ENCODE measurements around the gene DIDO1.

Gene DIDO1

DNA sequence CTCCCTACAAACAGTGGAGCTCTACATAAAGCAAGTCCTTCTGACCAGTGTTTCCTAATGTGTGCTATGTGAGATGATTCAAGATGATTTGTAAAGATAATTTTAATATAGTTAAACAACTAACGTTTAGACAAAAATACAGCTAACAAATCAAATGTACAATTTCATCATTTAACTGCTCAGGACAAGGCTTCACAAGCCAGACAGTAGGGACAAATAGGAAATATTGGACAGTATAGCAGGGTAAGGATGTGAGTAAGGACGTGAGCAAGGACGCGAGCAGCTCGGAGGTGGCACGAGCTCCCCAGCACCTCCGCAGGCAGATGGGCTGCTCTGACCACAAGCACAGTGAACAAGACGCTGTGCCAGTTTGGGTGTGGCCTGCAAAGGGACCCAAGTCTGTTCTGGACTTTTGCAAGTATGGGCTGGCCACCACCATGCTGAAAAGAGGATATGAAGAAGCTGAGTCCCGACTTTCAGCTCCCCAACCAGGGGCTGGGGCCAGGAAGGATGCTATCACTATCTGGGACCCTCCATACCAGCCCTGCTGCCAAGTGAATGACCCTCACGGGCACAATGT lies 14.5 kb downstream of the DIDO1 start:
- in situ Hi-C loops (cut with MboI; ENCODE audit: low sequenced_read_pairs): no loop called here

- in situ Hi-C loops (cut with MboI; ENCODE audit: low sequenced_read_pairs): no loop called here
These were observed 15.4 kb downstream of the DIDO1 start for GRCh38 chr20:62910777-62911497.

- in situ Hi-C loops (cut with MboI; ENCODE audit: low sequenced_read_pairs): no loop called here
These were observed 16.0 kb downstream of the DIDO1 start for GRCh38 chr20:62910217-62910766.

GRCh38 chr20:62908971-62909791 lies 17.1 kb downstream of the DIDO1 start:
- in situ Hi-C loops (cut with MboI; ENCODE audit: low sequenced_read_pairs): no loop called here

DNA sequence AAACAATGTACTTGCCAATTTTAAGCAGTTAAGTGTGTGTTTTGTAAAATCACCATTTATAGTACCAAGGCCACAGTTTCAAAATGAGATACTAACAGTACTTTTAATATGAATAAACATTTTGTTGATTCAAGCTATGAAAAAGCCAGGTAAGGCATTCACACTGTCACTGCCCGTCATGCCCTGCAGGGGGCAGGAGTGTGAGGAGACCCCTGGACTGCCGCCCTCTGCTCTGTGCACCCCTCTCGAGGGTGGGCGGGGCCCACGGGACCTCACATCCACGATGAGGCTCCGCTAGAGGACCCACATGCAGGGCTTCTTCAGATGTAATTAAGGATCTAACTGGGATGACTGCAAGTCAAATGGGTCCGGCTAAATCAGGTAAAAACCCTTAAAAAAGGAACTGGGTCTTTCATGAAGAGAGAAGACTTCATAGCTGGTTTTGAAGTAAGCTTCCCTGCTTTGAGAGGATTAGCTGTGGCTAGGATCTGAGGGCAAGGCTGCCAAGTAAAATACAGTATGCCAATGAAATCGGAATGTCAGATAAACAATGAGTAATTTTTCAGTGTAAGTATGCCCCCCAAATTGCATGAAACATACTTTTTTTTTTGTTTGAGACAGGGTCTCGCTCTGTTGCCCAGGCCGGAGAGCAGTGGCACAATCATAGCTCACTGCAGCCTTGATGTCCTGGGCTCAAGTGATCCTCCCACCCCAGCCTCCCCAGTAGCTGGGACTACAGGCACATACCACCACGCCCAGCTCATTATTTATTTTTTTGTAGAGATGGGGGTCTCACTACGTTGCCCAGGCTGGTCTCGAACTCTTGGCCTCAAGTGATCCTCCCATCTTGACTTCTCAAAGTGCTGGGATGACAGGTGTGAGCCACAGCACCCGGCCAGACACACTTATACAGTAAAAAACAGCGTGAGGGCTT lies 18.7 kb downstream of the DIDO1 start:
- in situ Hi-C loops (cut with MboI; ENCODE audit: low sequenced_read_pairs): no loop called here

GRCh38 chr20:62906647-62907375 lies 19.5 kb downstream of the DIDO1 start:
- in situ Hi-C loops (cut with MboI; ENCODE audit: low sequenced_read_pairs): no loop called here

- in situ Hi-C loops (cut with MboI; ENCODE audit: low sequenced_read_pairs): no loop called here
These were observed 20.1 kb downstream of the DIDO1 start for GRCh38 chr20:62906209-62906608.

DNA sequence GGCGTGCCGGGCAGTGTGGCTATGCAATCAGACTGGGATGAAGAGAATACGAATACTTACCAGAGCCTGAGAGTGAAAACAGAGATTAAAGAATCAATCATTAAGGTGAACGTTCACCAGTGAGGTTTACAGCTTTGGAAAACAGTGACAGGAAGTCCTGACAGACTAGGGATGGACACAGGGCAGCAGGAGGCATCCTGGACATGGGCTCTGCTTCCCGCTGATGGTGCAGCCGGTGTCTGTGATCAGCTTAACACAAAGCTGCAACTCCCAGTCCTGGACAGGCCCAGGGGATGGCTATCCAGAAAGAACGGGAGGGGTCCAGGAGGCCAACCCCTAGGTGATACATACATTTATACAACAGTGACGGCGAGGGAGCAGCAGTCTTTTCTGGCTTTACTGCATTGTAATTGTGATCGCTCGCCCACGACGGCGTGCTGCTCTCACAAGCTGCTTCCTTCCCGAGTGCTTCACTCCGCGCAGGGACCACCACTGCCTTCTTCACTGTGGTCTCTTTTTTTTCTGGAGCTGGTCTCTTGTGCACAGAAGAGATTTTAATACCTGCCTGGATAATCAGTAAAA lies 20.7 kb downstream of the DIDO1 start:
- in situ Hi-C loops (cut with MboI; ENCODE audit: low sequenced_read_pairs): no loop called here

- in situ Hi-C loops (cut with MboI; ENCODE audit: low sequenced_read_pairs): no loop called here
These were observed 23.2 kb downstream of the DIDO1 start for GRCh38 chr20:62902926-62903615.

DNA sequence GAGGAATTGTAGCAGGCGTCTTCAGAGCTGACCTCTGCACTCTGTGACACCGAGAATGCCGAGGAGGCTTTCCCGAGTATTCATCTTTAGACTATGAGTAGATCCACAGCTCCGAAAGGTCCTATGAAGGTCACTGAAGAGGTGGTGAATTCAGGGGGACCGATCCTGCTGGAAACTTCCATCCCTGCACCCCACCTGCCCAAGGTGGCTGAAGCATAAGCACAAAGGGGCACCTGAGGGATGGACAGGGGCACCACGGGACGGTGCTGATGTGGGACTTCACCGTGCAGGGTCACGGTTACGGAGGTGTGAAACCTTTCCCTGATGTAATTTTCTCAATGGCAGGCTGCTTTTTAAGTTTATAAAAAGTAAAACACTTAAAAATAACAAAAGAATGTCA lies 24.4 kb downstream of the DIDO1 start:
- in situ Hi-C loops (cut with MboI; ENCODE audit: low sequenced_read_pairs): no loop called here

GRCh38 chr20:62900692-62901584 lies 25.4 kb downstream of the DIDO1 start:
- in situ Hi-C loops (cut with MboI; ENCODE audit: low sequenced_read_pairs): no loop called here

DNA sequence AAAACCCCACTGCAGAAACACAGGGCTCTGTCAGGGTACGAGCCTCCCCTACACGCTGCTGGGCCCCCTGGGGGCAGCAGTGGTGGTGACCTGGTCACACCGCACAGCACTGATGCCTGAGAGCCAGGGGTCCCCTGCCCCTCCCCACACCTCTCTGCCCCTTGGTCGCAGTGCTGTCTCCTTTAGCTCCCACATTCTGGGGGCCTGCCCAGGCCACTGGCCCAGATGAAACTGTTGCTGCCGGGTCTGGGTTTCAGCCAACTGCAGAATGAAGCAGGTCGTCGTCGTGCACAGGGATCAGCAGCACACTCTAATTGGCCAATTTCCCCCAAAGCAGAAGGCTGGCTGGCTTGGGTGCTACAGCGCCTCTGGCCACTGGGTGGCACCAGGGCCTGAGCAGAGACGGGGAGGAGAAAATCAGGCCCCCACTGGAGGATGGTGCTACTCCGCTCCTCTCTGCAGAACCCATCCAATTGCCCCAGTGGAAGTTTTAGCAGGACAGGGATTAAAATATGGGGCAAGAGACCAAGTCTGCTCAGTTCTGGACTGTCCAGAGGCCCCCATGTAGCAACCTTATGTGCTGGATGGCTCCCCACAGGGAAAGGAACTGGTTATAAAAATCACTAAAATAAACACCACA lies 26.1 kb downstream of the DIDO1 start:
- in situ Hi-C loops (cut with MboI; ENCODE audit: low sequenced_read_pairs): no loop called here

DNA sequence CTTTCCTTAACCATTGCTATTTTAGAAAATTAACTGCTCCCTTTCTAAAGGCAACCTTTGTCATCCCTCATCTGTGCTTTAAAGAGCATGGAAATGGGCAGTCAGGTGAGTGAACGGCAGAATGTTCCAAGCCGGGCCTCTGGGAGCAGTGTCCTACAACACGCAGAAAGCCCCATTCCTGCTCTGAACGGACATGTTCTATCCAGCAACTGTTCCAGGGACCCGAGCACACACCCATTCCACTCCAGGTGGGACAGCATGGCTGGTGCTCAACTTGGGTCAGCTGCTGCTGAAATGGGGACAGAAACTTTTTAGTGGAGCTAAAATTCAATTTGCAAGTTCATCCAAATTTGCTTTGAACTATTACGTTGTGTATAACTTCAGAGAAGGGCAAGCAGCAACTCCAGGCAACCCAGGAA lies 26.7 kb downstream of the DIDO1 start:
- in situ Hi-C loops (cut with MboI; ENCODE audit: low sequenced_read_pairs): no loop called here

DNA sequence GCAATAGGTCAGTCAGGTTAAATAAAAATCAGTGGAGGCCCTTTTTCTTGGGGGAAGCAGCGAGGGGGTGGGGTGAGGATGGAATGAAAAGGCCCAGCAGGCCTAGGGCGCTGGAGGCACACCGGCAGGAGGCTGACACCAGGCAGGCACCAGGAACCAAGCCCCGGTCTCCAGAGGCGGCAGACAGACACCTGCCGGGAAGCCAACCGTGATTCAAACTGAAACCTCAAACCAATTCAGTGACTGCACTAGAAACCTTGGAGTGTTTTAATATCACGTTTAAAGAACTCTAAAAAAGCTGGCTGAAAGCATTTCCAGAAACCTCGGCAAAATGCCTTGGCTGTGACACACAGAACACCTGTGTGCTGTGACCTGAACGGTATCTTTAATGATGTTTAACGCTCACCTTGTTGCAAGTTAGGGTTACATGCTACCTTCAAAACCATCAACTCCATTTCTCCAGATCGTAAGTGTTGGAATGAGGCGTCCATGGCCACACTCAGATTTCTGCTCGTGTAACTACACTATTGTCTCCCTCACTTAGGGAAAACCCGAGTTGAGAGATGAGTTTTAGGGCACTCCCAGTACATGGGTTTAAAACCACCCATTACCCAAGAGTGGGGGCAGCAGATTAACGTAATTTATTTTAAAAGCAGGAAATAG lies 27.2 kb downstream of the DIDO1 start:
- in situ Hi-C loops (cut with MboI; ENCODE audit: low sequenced_read_pairs): no loop called here

DNA sequence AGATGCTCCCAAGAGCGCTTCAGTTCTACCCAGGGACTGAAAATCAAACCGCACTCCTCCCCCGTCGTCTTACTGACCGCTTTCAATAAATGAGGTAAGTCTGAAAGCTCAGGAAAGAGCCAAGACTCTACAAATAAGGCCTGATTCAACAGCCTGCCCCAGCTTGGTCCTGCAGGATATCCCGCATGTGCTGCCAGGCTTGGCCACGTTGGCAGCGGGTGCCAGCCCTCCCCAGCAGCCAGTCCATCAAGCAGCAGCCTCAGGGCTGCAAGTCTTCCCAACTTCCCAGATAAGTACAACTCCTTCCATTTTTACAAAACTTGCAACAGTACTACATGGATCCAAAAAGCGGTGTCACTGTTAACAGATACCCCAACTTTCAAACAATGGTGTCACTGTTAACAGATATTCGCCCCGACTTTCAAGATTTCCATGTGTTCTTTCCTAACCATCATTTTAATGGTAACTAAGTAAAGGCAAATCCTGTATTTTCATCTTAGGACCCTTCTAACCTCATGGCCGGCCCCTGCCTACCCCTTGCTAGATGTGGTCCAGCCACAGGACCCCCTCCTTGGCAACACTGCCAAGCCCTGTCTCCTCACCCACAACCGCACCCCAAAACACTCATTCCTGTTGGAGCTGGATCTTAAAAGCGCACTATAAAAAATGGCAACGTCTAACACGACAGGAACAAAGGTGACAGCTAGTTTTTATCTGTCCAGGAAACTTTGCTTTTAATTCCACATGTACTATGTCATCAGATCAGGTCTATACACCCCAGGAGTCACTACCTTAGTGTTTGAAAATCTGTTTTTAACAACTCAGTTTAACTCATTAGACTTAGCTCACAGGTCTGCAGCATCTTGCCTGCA lies 28.0 kb downstream of the DIDO1 start:
- in situ Hi-C loops (cut with MboI; ENCODE audit: low sequenced_read_pairs): no loop called here

DNA sequence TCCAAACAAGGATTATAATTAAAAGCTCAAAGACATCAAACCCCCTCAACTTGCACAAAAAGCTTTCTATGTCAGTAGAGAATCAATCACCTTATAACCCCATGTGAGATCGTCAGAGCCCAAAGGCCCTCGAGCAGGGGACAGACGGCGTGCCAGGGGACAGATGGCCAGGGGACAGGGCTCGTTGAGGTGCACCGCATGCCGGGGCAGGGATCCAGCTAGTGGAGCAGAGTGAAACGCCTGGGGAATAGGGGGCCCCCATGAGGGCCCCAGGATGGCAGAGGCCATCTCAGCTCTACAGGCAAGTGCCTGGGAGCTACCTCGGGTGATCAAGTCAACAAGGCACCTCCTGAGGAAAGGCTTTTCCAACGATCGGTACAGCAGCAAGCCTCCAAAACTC lies 28.6 kb downstream of the DIDO1 start:
- in situ Hi-C loops (cut with MboI; ENCODE audit: low sequenced_read_pairs): no loop called here
